Activated gamma-delta T cell treated with Interleukin-2 at 50 U/mL for 16 hours (primary cell): ENCODE measurements around the gene GARNL3.

Experiments used
- DNase-seq: peaks from one replicate; pipeline ENCODE4 v3.0.0-alpha.2; 2020

The GARNL3 gene

DNA sequence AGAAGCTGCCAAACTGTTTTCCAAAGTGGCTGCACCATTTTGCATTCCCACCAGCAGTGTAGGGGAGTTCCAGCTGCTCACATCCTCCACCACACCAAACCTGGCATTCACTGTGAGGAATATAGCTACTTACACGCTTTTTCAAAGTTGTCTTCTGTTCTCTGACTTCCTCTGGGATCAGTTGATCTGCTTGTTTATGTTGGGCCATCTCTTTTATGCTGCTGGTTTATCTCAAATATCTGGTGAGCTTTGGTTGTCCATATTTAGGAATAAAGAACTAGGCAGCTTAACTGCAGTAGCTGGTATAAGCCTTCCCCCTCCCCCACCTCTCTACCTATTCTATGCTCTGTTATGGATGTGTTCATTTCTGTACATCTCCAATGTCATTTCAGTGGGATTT is 151.1 kb downstream of the GARNL3 start:
- DNase-seq, result no peak

DNA sequence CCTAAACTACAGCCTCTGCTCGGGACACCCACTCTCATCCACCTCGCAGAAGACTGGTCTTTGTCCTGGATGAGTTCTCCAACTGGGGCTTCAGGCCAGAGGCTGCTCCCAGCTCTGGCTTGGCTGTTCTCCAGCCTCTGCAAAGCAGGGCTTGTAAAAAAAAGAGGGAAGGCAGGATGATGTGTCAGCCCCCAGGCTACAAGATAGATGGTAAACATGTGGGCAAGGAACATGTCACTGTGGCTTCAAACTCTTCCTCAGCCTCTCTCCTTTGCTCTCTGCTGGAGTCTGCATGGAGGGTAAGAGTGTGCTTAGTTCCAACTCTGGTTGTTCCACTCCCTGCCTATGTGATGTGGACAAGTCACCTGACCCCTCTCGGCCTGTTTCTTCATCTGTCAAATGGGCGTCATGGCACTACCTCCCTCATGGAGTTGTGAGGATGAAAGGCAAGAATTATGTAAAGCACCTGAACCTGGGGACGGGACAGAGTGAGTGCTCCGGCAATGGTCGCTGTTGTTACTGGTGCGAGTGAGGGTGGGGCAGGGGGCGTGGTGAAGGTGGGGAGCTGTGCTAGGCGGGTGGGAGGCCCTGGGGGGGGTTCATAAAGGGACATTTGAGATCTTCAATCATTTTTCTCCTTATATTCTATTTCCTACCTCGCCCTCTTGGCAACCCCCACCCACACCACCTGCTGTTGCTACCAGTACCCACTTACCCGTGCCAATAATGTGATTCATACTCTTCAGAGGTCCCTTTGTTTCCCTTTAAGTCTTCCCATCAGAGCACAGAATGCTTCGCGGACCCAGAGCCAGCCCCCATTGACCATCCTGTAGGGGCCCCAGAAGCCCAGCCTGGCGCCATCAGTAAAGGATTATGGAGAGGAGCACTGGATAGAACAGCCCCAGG is 152.8 kb downstream of the GARNL3 start:
- DNase-seq, result no peak

DNA sequence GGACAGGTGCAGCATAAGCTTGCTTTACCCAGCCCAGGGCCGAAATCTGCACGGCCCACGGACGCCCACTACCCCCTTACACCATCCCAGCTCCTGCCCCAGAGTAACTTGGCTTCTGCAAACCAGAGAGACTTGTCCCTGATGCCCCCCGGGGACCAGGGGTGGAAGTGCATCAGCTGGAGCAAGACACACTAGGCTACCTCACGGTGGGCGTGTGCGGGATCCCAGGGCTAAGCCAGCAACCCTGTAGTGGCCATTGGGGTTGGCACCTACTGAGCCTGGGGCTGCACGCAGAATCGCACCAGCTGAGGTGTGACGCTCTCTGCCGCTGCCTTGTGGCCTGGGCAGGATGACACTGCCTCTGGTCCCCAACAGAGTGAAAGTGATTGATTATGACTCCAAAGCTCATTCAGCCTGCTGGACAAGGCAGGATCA is 153.5 kb downstream of the GARNL3 start:
- peak; percentile 31 for DNase-seq

GRCh38 chr9:127419348-127419747 is 154.8 kb downstream of the GARNL3 start:
- DNase-seq, result no peak

DNA sequence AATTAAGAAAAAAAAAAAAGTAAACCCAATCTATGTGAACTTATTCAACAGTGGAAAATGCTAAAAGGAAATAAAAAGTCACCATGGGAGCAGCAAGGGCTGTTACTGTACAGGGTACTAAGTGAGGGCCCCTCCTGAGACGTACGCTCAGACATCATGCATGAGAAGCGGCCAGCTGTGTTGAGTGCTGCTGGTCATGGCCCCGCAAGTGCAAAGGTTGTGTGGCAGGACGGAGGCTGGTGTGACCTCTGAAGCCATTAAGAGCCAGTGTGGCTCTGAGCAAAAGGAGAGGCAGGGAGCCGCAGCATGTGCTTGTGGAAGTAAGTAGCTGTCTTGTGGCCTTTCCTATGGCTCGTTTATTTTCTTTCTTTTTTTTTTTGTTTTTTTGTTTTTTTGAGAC is 156.5 kb downstream of the GARNL3 start:
- DNase-seq, result no peak

DNA sequence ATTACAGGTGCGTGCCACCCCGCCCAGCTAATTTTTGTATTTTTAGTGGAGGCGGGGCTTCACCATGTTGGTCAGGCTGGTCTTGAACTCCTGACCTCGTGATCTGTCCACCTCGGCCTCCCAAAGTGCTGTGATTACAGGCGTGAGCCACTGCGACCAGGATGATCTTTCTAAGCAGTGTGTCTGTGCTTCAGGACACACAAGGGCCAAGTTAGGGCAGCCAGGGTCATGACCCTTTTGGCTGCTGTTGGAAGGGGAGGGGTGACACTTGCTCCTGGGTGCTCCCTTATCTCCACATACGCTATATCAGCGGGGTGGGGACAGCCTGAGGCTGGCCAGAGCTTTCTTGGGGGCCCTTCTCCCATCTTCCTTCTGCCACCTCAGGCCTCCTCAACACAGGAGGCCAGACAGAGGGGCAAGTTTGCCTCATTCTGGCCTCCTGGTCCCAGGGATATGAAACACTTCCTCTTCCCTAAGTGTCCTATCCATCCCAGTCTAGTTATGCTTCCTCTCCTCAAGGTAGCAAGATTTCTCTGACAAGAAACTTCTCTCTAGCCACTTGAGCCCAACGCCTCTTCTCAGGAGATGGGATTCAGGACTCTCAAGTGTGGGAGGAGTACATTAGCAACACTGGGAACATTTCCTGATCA is 157.7 kb downstream of the GARNL3 start:
- no peak for DNase-seq

GRCh38 chr9:127422787-127423186 is 158.2 kb downstream of the GARNL3 start:
- DNase-seq, result no peak

- DNase-seq, result no peak
These were observed 158.9 kb downstream of the GARNL3 start for GRCh38 chr9:127423476-127423933.

DNA sequence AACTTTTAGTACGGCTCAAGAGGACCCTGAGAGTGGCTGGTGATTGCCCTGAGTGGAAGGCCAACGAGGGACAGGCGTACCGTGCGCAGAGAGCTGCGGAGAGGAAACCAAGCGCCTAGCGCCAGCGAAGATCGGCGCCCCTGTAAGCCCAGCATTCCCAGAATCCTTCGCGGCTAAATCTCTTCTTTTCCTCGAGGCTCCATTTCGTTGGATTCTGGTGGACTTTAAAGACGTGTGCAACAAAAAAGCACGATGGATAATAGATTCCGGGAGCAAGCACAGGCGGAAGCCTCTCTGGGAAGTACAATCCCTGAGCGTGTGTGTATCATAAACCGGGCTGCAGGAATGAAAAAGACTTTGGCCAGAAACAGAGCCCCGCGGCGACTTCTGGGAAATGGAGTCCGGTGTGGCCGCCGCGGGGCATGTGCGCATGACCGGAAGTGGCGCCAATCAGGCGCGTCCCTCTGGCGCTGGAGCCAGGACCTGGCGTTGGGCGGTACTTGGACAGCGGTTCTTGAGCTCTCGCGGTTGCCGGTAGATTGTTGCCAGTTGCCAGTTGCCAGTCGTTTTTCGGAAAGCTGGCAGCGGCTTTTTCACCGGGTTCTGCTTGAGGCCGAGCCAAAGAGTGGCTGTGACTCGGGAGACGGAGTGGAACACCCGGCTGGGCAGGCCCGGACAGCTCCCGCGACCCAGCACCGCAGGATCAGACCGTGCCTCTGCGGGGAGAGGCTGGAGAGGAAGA is 159.5 kb downstream of the GARNL3 start, which contains the start of gene ZNF79:
Gene ZNF79 (plus strand): TSS at position 449 of the 742 bp plus-strand sequence. CDS start 406 bp downstream, outside the sequence.
- peak; percentile 90 for DNase-seq

GRCh38 chr9:127424676-127424999 is 160.1 kb downstream of the GARNL3 start:
- DNase-seq, result peak; percentile 31

DNA sequence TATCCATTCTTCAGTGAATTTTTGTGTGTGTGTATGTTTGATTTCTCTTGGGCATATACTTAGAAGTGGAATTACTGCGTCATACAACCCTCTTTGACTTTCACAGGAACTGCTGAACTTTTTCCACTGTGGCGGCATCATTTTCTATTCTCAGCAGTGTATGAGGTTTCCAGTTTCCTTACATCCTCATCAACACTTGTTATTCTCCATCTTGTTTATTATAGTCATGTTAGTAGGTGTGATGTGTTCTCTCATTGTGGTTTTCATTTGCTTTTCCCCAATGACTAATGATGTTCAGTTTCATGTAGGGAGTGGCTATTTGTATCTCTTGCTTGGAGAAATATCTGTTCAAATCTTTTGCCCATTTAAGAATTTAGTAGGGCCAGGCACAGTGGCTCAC is 162.2 kb downstream of the GARNL3 start:
- DNase-seq, result no peak

DNA sequence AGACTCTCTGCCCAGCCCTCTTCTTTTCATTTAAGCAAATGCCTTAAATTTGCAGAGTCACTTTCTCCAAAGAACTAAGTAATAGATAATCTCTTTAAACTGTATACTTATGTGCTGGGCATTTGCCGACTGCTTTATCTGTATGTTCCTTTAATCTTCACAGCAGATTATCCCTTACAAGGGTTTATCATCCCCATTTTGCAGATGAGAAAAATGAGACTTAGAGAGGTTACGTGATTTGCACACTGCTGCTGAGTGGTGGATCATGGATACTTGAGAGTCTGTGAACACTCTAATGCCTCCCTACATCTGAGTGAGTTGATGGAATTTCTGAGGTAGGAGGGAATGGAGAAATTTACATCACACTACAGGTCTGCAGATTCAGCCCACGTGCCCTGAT is 163.8 kb downstream of the GARNL3 start:
- no peak for DNase-seq

DNA sequence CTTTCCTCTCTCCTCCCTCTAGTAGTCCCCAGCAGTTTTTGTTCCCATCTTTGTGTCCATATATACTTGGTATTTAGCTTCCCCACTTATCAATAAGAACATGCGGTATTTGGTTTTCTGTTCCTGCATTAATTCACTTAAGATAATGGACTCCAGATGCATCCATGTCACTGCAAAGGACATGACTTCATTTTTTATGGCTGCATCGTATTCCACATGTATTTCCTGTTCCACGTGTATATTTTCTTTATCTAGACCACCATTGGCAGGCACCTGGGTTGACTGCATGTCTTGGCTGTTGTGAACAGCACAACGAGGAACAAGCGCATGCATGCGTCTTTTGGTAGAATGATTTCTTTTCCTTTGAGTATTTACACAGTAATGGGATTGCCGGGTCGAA is 165.8 kb downstream of the GARNL3 start:
- DNase-seq, result no peak

DNA sequence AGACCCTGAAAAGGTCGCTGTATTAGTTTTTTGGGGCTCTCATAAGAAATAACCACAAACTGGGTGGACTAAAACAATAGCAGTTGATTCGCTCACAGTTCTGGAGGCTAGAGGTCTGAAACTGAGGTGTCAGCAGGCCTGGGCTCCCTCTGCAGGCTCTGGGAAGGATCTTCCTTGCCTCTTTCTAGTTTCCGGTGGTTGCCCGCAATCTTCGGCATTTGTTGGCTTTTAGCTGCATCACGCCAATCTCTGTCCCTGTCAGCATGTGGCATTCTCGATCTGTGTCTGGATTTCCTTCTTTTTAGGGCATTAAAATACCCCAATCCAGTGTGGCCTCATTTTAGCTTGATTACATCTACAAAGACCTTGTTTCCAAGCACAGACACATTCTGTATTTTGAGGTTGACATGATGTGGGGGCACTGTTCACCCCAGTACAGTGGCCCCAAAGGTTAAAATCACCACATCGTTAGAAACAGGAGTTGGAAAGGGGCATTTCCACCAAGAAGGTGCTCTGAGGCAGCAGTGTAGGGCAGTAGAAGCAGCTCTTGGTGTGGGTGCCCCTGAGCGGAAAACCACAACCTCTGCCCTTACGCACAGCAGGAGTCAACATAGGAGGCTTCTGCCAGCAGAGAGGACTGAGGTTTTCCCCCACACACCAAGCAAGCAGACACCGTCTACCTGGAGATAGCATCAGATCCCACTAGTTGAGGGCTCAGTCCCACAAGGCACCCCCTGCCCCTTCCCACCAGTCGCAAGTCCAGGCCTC is 173.1 kb downstream of the GARNL3 start:
- DNase-seq, result peak; percentile 16

GRCh38 chr9:127438394-127438793 is 173.8 kb downstream of the GARNL3 start:
- DNase-seq, result no peak
